Breast epithelium (tissue), 3 donors: Measurements from ENCODE around the gene RASL10B.

Source experiments
- CTCF ChIP-seq, 3 donors: fragments of 450-650 bp; IDR thresholded peaks; one replicate each; pipeline ENCODE4 v1.5.1; 2016 to 2017; ENCODE audit warnings: antibody characterized with exemption in 3 of 3, mild to moderate bottlenecking in 3 of 3, moderate library complexity in 3 of 3
- POLR2A ChIP-seq: fragments of 450-650 bp; IDR thresholded peaks from one replicate; pipeline ENCODE4 v1.6.1; 2016; ENCODE audit warnings: antibody characterized with exemption, mild to moderate bottlenecking, moderate library complexity

- TF ChIP-seq CTCF (IDR thresholded peaks at IDR 0.05): no peak
- no peak for TF ChIP-seq POLR2A
These were observed 37.4 kb downstream of the RASL10B start for GRCh38 chr17:35768797-35769196.
